Liver (tissue), 9 donors: ENCODE measurements around the gene FGFBP1. TPM values are rescaled to one million over a fixed set of nuclear protein-coding genes. Genes with fewer than 3 reads are reported as not detected.

ENCODE experiments used
- DNase-seq: peaks from one replicate; pipeline ENCODE4 v3.0.0-alpha.2; 2017; ENCODE audit warnings: low spot score
- H3K27ac ChIP-seq, 2 donors: one replicate each; pipeline ENCODE4 v1.7.0; 2013; ENCODE audit warnings: inconsistent platforms in 2 of 2, low read length in 2 of 2, control low read depth in 1 of 2, low read depth in 1 of 2, mild to moderate bottlenecking in 1 of 2
- H3K27me3 ChIP-seq, 4 donors: one replicate each; pipeline versions ENCODE4 v1.6.1 to v1.7.0; 2013; ENCODE audit warnings: low read length in 3 of 4, inconsistent platforms in 1 of 4, mild to moderate bottlenecking in 1 of 4, moderate library complexity in 1 of 4; ENCODE audit not compliant: control insufficient read depth in 4 of 4, insufficient read depth in 4 of 4
- H3K36me3 ChIP-seq, 4 donors: one replicate each; pipeline versions ENCODE4 v1.6.1 to v1.7.0; 2013; ENCODE audit warnings: low read length in 3 of 4, mild to moderate bottlenecking in 3 of 4, low read depth in 1 of 4, moderate library complexity in 1 of 4; ENCODE audit not compliant: control insufficient read depth in 4 of 4, insufficient read depth in 3 of 4
- H3K4me1 ChIP-seq, 4 donors: one replicate each; pipeline versions ENCODE4 v1.6.1 to v1.7.0; 2013; ENCODE audit warnings: low read length in 3 of 4, mild to moderate bottlenecking in 3 of 4, moderate library complexity in 1 of 4; ENCODE audit not compliant: control insufficient read depth in 4 of 4, insufficient read depth in 4 of 4
- H3K4me3 ChIP-seq, 3 donors: one replicate each; pipeline versions ENCODE4 v1.6.1 to v1.7.0; 2013; ENCODE audit warnings: low read length in 3 of 3, control low read depth in 1 of 3, low read depth in 1 of 3, mild to moderate bottlenecking in 1 of 3
- H3K9ac ChIP-seq, 2 donors: one replicate each; pipeline ENCODE4 v1.7.0; 2013; ENCODE audit warnings: low read length in 2 of 2, mild to moderate bottlenecking in 2 of 2, moderate library complexity in 2 of 2, control low read depth in 1 of 2, low read depth in 1 of 2
- H3K9me3 ChIP-seq, 4 donors: one replicate each; pipeline versions ENCODE4 v1.6.1 to v1.7.0; 2013; ENCODE audit warnings: low read length in 3 of 4; ENCODE audit not compliant: control insufficient read depth in 4 of 4
- EGR1 ChIP-seq, 2 donors: IDR thresholded peaks; 2 replicates each; pipeline ENCODE4 v1.6.1; 2016 to 2018; ENCODE audit warnings: antibody characterized with exemption in 2 of 2, low read depth in 2 of 2
- FOXA1 ChIP-seq: IDR thresholded peaks from 2 replicates; pipeline ENCODE4 v1.6.1; 2016; ENCODE audit warnings: antibody characterized with exemption
- GABPA ChIP-seq, 2 donors: IDR thresholded peaks in 1 of 2; conservative IDR thresholded peaks in 1 of 2; 2 replicates each; pipeline ENCODE4 v1.6.1; 2016; ENCODE audit warnings: antibody characterized with exemption in 2 of 2, mild to moderate bottlenecking in 1 of 2, moderate library complexity in 1 of 2
- HNF4A ChIP-seq, 2 donors: conservative IDR thresholded peaks; 2 replicates each; pipeline ENCODE4 v1.6.1; 2016; ENCODE audit warnings: antibody characterized with exemption in 2 of 2, mild to moderate bottlenecking in 2 of 2
- HNF4G ChIP-seq: IDR thresholded peaks from 2 replicates; pipeline ENCODE4 v1.6.1; 2016; ENCODE audit warnings: antibody characterized with exemption
- JUND ChIP-seq, 2 donors: IDR thresholded peaks; 2 replicates each; pipeline ENCODE4 v1.6.1; 2016; ENCODE audit warnings: antibody characterized with exemption in 2 of 2
- NR2F2 ChIP-seq: IDR thresholded peaks from 2 replicates; pipeline ENCODE4 v1.6.1; 2016; ENCODE audit warnings: antibody characterized with exemption
- RAD21 ChIP-seq, 2 donors: IDR thresholded peaks; 2 replicates each; pipeline ENCODE4 v1.6.1; 2016; ENCODE audit warnings: antibody characterized with exemption in 2 of 2, mild to moderate bottlenecking in 2 of 2
- SP1 ChIP-seq: IDR thresholded peaks from 2 replicates; pipeline ENCODE4 v1.6.1; 2018; ENCODE audit warnings: antibody characterized with exemption, mild to moderate bottlenecking
- YY1 ChIP-seq: IDR thresholded peaks from 2 replicates; pipeline ENCODE4 v1.6.1; 2016; ENCODE audit warnings: antibody characterized with exemption, mild to moderate bottlenecking
- WGBS: extraction: QIAGEN DNeasy Blood & Tissue Kit; methylation state at CpG from one replicate; pipeline ENCODE4 v1.1.7; 2013; 5-methylcytosine and 5-hydroxymethylcytosine counted together
- polyA plus RNA-seq, 2 donors: library from polyadenylated mRNA; stranded (reverse) in 1 of 2; unstranded in 1 of 2; fragments of 200-250 nt in 1 of 2; fragments of >200 nt in 1 of 2; fragmentation: Nextera tagmentation in 1 of 2; extraction: Ambion mirVana in 1 of 2; gene quantifications; one replicate each; pipeline versions ENCODE4 v1.2.1 to v1.2.3, GENCODE V29; 2013 to 2015
- total RNA-seq, 2 donors: library from RNA; depleted of rRNA; stranded (reverse); fragments of >200 nt; gene quantifications; one replicate each; pipeline ENCODE4 v1.2.3, GENCODE V29; 2014
- TF ChIP-seq, protein P1 (sequence below): IDR thresholded peaks from 2 replicates; pipeline ENCODE4 v1.6.1; 2016; ENCODE audit warnings: antibody characterized with exemption, mild to moderate bottlenecking
- TF ChIP-seq, protein P2 (sequence below): IDR thresholded peaks from 2 replicates; pipeline ENCODE4 v1.6.1; 2016; ENCODE audit warnings: antibody characterized with exemption
- TF ChIP-seq, protein P3 (sequence below): IDR thresholded peaks from 2 replicates; pipeline ENCODE4 v1.6.1; 2016; ENCODE audit warnings: antibody characterized with exemption
- TF ChIP-seq, protein P4 (sequence below): fragments of 150-350 bp; IDR thresholded peaks from 2 replicates; pipeline ENCODE4 v1.5.1; 2017; ENCODE audit warnings: improper control_type of control experiment, low read depth, low read length; ENCODE audit not compliant: missing input control
- donor health status: healthy.
- donor health status: healthy.
- donor health status: healthy.
- donor health status: healthy.
- donor health status: healthy.

The FGFBP1 gene
- total and polyA plus RNA-seq, 4 donors: not detected

DNA sequence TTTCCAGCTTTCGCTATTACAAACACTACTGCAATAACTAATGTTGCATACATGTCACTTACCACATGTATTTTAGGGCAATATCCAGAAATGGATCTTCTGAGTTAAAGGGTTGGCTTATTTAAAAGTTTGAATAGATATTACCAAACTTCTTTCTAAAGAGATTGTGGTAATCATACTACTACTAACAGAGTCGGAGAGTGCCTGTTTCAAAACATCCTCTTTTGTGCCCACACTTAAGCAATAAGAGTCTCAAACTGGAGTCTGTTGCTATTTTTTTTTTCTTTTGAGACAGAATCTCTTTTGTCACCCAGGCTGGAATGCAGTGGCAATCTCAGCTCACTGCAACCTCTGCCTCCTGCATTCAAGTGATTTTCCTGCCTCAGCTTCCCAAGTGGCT lies 35.8 kb downstream of the FGFBP1 start:
- no peak overlapping the region for H3K27ac ChIP-seq
- no peak overlapping the region for H3K9ac ChIP-seq
- 82% methylated on average over 2 of the region's 2 CpGs for WGBS
- H3K36me3 ChIP-seq: no peaks in the 10 kb centered on the region
- no peaks in the 10 kb centered on the region for H3K9me3 ChIP-seq
- no peaks in the 10 kb centered on the region for H3K27me3 ChIP-seq
- H3K4me1 ChIP-seq: peaks cover 0 to 2% (median 0%) of the 10 kb centered on the region in 4 donors
- TF ChIP-seq, protein P1, sequence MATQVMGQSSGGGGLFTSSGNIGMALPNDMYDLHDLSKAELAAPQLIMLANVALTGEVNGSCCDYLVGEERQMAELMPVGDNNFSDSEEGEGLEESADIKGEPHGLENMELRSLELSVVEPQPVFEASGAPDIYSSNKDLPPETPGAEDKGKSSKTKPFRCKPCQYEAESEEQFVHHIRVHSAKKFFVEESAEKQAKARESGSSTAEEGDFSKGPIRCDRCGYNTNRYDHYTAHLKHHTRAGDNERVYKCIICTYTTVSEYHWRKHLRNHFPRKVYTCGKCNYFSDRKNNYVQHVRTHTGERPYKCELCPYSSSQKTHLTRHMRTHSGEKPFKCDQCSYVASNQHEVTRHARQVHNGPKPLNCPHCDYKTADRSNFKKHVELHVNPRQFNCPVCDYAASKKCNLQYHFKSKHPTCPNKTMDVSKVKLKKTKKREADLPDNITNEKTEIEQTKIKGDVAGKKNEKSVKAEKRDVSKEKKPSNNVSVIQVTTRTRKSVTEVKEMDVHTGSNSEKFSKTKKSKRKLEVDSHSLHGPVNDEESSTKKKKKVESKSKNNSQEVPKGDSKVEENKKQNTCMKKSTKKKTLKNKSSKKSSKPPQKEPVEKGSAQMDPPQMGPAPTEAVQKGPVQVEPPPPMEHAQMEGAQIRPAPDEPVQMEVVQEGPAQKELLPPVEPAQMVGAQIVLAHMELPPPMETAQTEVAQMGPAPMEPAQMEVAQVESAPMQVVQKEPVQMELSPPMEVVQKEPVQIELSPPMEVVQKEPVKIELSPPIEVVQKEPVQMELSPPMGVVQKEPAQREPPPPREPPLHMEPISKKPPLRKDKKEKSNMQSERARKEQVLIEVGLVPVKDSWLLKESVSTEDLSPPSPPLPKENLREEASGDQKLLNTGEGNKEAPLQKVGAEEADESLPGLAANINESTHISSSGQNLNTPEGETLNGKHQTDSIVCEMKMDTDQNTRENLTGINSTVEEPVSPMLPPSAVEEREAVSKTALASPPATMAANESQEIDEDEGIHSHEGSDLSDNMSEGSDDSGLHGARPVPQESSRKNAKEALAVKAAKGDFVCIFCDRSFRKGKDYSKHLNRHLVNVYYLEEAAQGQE: no peak
- TF ChIP-seq EGR1 (IDR thresholded peaks at IDR 0.05; ENCODE audit: low read depth in 2 of 2): no peak
- TF ChIP-seq RAD21 (IDR thresholded peaks at IDR 0.05): no peak
- TF ChIP-seq HNF4G: no peak
- TF ChIP-seq GABPA (IDR thresholded peaks at IDR 0.05 in 1 of 2, conservative IDR thresholded peaks at IDR 0.05 in 1 of 2): no peak
- no peak for DNase-seq
- no peak overlapping the region for H3K4me3 ChIP-seq

DNA sequence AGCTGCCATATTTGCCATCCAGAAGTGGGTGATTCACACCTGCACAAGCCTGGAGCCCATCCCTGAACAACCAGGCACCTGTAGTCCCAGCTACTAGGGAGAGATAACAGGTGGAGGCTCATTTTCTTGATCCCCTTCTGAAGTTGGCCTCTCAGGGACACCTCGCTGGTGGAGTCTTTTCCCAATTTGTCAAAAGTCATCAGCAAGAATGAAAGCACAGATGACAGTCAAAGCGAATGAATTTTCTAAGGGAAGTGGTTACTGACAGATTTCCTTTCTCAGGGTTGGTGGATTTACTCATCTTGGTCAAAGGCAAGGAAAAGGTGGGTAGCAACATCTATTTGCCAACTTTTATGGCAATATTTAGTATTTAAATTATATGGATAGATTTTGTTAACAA lies 36.5 kb downstream of the FGFBP1 start:
- whole genome bisulfite sequencing: 71% methylated on average over 2 of the region's 2 CpGs
- H3K27ac ChIP-seq: no peak overlapping the region
- no peaks in the 10 kb centered on the region for H3K9me3 ChIP-seq
- H3K27me3 ChIP-seq: no peaks in the 10 kb centered on the region
- H3K4me1 ChIP-seq: peaks cover 0 to 2% (median 0%) of the 10 kb centered on the region in 4 donors
- H3K4me3 ChIP-seq: no peak overlapping the region
- TF ChIP-seq, protein P2, sequence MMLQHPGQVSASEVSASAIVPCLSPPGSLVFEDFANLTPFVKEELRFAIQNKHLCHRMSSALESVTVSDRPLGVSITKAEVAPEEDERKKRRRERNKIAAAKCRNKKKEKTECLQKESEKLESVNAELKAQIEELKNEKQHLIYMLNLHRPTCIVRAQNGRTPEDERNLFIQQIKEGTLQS: no peak
- TF ChIP-seq HNF4A (conservative IDR thresholded peaks at IDR 0.05): no peak
- TF ChIP-seq GABPA (IDR thresholded peaks at IDR 0.05 in 1 of 2, conservative IDR thresholded peaks at IDR 0.05 in 1 of 2): no peak
- no peak for TF ChIP-seq YY1
- TF ChIP-seq, protein P3, sequence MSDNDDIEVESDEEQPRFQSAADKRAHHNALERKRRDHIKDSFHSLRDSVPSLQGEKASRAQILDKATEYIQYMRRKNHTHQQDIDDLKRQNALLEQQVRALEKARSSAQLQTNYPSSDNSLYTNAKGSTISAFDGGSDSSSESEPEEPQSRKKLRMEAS: no peak
- no peak for TF ChIP-seq FOXA1
- TF ChIP-seq JUND (IDR thresholded peaks at IDR 0.05): no peak
- no peak for TF ChIP-seq NR2F2
- TF ChIP-seq, protein P4, sequence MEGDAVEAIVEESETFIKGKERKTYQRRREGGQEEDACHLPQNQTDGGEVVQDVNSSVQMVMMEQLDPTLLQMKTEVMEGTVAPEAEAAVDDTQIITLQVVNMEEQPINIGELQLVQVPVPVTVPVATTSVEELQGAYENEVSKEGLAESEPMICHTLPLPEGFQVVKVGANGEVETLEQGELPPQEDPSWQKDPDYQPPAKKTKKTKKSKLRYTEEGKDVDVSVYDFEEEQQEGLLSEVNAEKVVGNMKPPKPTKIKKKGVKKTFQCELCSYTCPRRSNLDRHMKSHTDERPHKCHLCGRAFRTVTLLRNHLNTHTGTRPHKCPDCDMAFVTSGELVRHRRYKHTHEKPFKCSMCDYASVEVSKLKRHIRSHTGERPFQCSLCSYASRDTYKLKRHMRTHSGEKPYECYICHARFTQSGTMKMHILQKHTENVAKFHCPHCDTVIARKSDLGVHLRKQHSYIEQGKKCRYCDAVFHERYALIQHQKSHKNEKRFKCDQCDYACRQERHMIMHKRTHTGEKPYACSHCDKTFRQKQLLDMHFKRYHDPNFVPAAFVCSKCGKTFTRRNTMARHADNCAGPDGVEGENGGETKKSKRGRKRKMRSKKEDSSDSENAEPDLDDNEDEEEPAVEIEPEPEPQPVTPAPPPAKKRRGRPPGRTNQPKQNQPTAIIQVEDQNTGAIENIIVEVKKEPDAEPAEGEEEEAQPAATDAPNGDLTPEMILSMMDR: no peak
- H3K36me3 ChIP-seq: no peaks in the 10 kb centered on the region
- DNase-seq: no peak
- no peak overlapping the region for H3K9ac ChIP-seq

DNA sequence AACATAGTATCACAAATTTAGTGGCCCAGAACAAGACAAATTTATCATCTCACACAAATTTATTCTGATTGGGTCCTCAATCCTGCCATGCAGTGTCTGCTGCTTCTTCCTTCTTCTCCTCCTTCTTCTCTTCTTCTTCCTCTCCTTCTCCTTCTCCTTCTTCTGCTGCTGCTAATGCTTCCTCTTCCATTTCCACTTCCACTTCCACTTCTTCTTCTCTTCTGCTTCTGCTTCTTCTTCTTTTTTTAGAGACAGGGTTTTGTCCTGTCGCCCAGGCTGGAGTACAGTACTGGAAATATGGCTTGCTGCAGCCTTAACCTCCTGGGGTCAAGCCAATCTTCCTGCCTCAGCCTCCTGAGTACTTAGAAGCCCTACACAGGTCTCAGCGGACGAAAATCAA lies 37.5 kb downstream of the FGFBP1 start:
- Histone ChIP-seq H3K27ac (no peak overlapping the region), H3K27me3 (no peaks in the 10 kb centered on the region), H3K9me3 (no peaks in the 10 kb centered on the region), H3K4me3 (no peak overlapping the region), H3K36me3 (no peaks in the 10 kb centered on the region), H3K4me1 (no peaks in the 10 kb centered on the region), H3K9ac (no peak overlapping the region)
- DNase-seq: no peak
- TF ChIP-seq, protein P1: no peak
- TF ChIP-seq, protein P3: no peak
- TF ChIP-seq NR2F2 (no peak), HNF4G (no peak), FOXA1 (no peak), HNF4A (conservative IDR thresholded peaks at IDR 0.05) (no peak), GABPA (IDR thresholded peaks at IDR 0.05 in 1 of 2, conservative IDR thresholded peaks at IDR 0.05 in 1 of 2) (no peak), SP1 (no peak), JUND (IDR thresholded peaks at IDR 0.05) (no peak)
- TF ChIP-seq, protein P2: no peak
- WGBS: 73% methylated on average over 3 of the region's 3 CpGs
